Left lobe of liver (tissue), 2 donors: Measurements from ENCODE around the gene FBXO9. TPM values are rescaled to one million over a fixed set of nuclear protein-coding genes. Genes with fewer than 3 reads are reported as not detected.
A peak's percentile ranks its signal among the peaks of the same experiment; 100 is the strongest.

Source experiments
- ATAC-seq: fragments of 200-7000 bp; cut with Tn5 transposase; one replicate; pipeline ENCODE4 v1.9.1; 2020; ENCODE audit warnings: mild to moderate bottlenecking, moderate library complexity
- DNase-seq: peaks from one replicate; pipeline ENCODE4 v3.0.0-alpha.2; 2020; ENCODE audit warnings: low spot score
- total RNA-seq: library from RNA; stranded (reverse); gene quantifications from one replicate; pipeline ENCODE4 v1.2.1, GENCODE V29; 2021
- donor health status: DM: no; HTN: no; CAD: no; lungs with moderate emphysema.
- donor health status: DM: no; HTN: yes; CAD: no.

The FBXO9 gene
- total RNA-seq: 70.2 TPM

GRCh38 chr6:53065266-53066076 lies at the start of gene FBXO9:
TSS of gene FBXO9 (plus strand) at chr6:53065404. CDS start at chr6:53065790, 386 bp downstream.
- DNase-seq: peak; percentile 84
- ATAC-seq: peak; percentile 68

- no peak for ATAC-seq
Observed at GRCh38 chr6:53015486-53015885, 49.7 kb upstream of the FBXO9 start.

GRCh38 chr6:53018446-53018845 lies 46.8 kb upstream of the FBXO9 start:
- DNase-seq (no peak), ATAC-seq (no peak)

More at GRCh38 chr6:53015486-53015885, 49.7 kb upstream of the FBXO9 start:
- no peak for DNase-seq

- DNase-seq: no peak
- no peak for ATAC-seq
Observed at GRCh38 chr6:53020005-53020744, 45.0 kb upstream of the FBXO9 start.

- DNase-seq: no peak
Observed at GRCh38 chr6:53023323-53023722, 41.9 kb upstream of the FBXO9 start.

GRCh38 chr6:53026526-53026925 lies 38.7 kb upstream of the FBXO9 start:
- ATAC-seq (no peak), DNase-seq (no peak)

More at GRCh38 chr6:53023323-53023722, 41.9 kb upstream of the FBXO9 start:
- ATAC-seq: no peak

GRCh38 chr6:53027131-53027718 lies 38.0 kb upstream of the FBXO9 start:
- no peak for DNase-seq

GRCh38 chr6:53028467-53028866 lies 36.7 kb upstream of the FBXO9 start:
- ATAC-seq (no peak), DNase-seq (no peak)

More at GRCh38 chr6:53027131-53027718, 38.0 kb upstream of the FBXO9 start:
- ATAC-seq: no peak

GRCh38 chr6:53029257-53029656 lies 35.9 kb upstream of the FBXO9 start:
- ATAC-seq (no peak), DNase-seq (no peak)

- DNase-seq (no peak), ATAC-seq (no peak)
Observed at GRCh38 chr6:53029761-53030160, 35.4 kb upstream of the FBXO9 start.

GRCh38 chr6:53031281-53031680 lies 33.9 kb upstream of the FBXO9 start:
- no peak for ATAC-seq
- DNase-seq: no peak

GRCh38 chr6:53032849-53033248 lies 32.4 kb upstream of the FBXO9 start:
- ATAC-seq (no peak), DNase-seq (no peak)

- DNase-seq (no peak), ATAC-seq (no peak)
Observed at GRCh38 chr6:53033764-53034163, 31.4 kb upstream of the FBXO9 start.

GRCh38 chr6:53035549-53036213 lies 29.5 kb upstream of the FBXO9 start:
- no peak for DNase-seq
- ATAC-seq: peak; percentile 21

- ATAC-seq (no peak), DNase-seq (no peak)
Observed at GRCh38 chr6:53038141-53038540, 27.1 kb upstream of the FBXO9 start.

GRCh38 chr6:53038596-53038995 lies 26.6 kb upstream of the FBXO9 start:
- ATAC-seq (no peak), DNase-seq (no peak)

GRCh38 chr6:53041356-53041755 lies 23.8 kb upstream of the FBXO9 start:
- ATAC-seq: no peak

GRCh38 chr6:53042112-53042511 lies 23.1 kb upstream of the FBXO9 start:
- peak; percentile 56 for ATAC-seq
- no peak for DNase-seq

More at GRCh38 chr6:53041356-53041755, 23.8 kb upstream of the FBXO9 start:
- no peak for DNase-seq

GRCh38 chr6:53043581-53043980 lies 21.6 kb upstream of the FBXO9 start:
- DNase-seq: no peak
- no peak for ATAC-seq

- ATAC-seq: no peak
Observed at GRCh38 chr6:53044071-53044470, 21.1 kb upstream of the FBXO9 start.

GRCh38 chr6:53044572-53044971 lies 20.6 kb upstream of the FBXO9 start:
- no peak for ATAC-seq

More at GRCh38 chr6:53044071-53044470, 21.1 kb upstream of the FBXO9 start:
- no peak for DNase-seq

More at GRCh38 chr6:53044572-53044971, 20.6 kb upstream of the FBXO9 start:
- no peak for DNase-seq
